HUES6 (cell line): Measurements from ENCODE around the gene EFCAB12.

Experiments used
- H3K27ac ChIP-seq: 2 replicates; pipeline ENCODE4 v1.7.0; 2013; ENCODE audit warnings: low read depth, mild to moderate bottlenecking, low read length, inconsistent platforms
- H3K27me3 ChIP-seq: 2 replicates; pipeline ENCODE4 v1.6.1; 2013; ENCODE audit warnings: low read length; ENCODE audit not compliant: control insufficient read depth, insufficient read depth
- H3K36me3 ChIP-seq: 2 replicates; pipeline ENCODE4 v1.6.1; 2013; ENCODE audit warnings: low read length; ENCODE audit not compliant: control insufficient read depth, insufficient read depth
- H3K4me1 ChIP-seq: 2 replicates; pipeline ENCODE4 v1.6.1; 2013; ENCODE audit warnings: low read length; ENCODE audit not compliant: control insufficient read depth, insufficient read depth
- H3K4me3 ChIP-seq: 2 replicates; pipeline ENCODE4 v1.5.1; 2013; ENCODE audit warnings: low read depth, low read length
- H3K9ac ChIP-seq: one replicate; pipeline ENCODE4 v1.6.1; 2013; ENCODE audit warnings: mild to moderate bottlenecking, low read length
- H3K9me3 ChIP-seq: 2 replicates; pipeline ENCODE4 v1.6.1; 2013; ENCODE audit warnings: low read depth, low read length; ENCODE audit not compliant: control insufficient read depth, insufficient read depth

EFCAB12 gene

DNA sequence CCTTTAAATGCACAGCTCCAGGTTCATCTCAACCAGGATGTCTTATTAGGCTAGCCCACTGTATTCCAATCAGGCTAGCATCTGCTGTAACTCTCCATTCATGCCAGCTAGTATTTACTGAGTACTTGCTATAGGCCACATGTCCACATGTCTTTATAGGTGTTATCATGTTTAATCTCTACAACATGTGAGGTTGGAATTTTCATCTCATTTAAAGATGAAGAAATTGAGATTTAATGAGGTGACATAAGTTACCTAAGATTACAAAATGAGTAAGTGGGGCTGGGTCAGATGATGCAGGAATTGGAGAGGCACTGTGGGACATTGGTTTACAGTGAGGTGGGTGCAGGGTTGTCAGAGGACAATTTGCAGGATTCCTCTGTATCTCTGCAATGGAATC, 14.5 kb upstream of the EFCAB12 start:
- H3K4me1 ChIP-seq = peaks cover 37% of the 10 kb centered on the region

DNA sequence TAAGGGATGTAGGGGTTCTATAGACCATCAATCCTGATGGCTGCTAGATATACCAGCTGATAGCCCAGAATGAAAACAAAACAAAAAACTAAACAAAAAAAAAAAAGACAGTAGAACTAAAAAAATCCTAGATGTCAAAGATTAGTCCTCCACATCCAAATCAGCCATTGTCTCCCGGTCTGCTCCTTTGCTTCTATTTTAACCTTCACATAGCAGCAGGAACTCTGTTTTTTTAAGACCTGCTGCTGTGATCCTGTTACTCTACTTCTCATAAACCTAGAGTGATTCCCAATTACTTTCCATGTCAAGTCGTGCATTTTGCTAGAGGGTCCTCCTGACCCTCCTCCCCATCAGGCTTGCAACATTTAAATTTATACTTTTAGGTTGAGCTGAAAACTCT, 14.1 kb upstream of the EFCAB12 start:
- Histone ChIP-seq H3K36me3 (peaks cover 6% of the 10 kb centered on the region), H3K9me3 (no peaks in the 10 kb centered on the region), H3K9ac (no peak overlapping the region), H3K4me3 (no peak overlapping the region), H3K4me1 (peaks cover 33% of the 10 kb centered on the region), H3K27me3 (no peaks in the 10 kb centered on the region), H3K27ac (no peak overlapping the region)

More for the DNA sequence above, 14.5 kb upstream of the EFCAB12 start:
- Histone ChIP-seq H3K27ac (no peak overlapping the region), H3K4me3 (no peak overlapping the region), H3K9ac (no peak overlapping the region), H3K9me3 (no peaks in the 10 kb centered on the region), H3K27me3 (no peaks in the 10 kb centered on the region), H3K36me3 (peaks cover 1% of the 10 kb centered on the region)

- Histone ChIP-seq H3K9ac (no peak overlapping the region), H3K9me3 (no peaks in the 10 kb centered on the region), H3K4me3 (no peak overlapping the region), H3K27me3 (no peaks in the 10 kb centered on the region), H3K4me1 (peaks cover 27% of the 10 kb centered on the region), H3K36me3 (peaks cover 13% of the 10 kb centered on the region), H3K27ac (no peak overlapping the region)
These were observed 13.3 kb upstream of the EFCAB12 start for GRCh38 chr3:129441782-129442181.

- H3K4me1 ChIP-seq = peaks cover 27% of the 10 kb centered on the region
- H3K36me3 ChIP-seq = peaks cover 19% of the 10 kb centered on the region
- peak overlapping the region; percentile 82 for H3K4me3 ChIP-seq
- H3K27ac ChIP-seq = no peak overlapping the region
- no peaks in the 10 kb centered on the region for H3K27me3 ChIP-seq
- H3K9ac ChIP-seq = peak overlapping the region; percentile 91
- no peaks in the 10 kb centered on the region for H3K9me3 ChIP-seq
These were observed 12.8 kb upstream of the EFCAB12 start for GRCh38 chr3:129441215-129441614.

GRCh38 chr3:129440618-129441190, 12.3 kb upstream of the EFCAB12 start:
- peaks cover 27% of the 10 kb centered on the region for H3K4me1 ChIP-seq
- H3K9ac ChIP-seq = peak overlapping the region; percentile 91
- H3K36me3 ChIP-seq = peaks cover 24% of the 10 kb centered on the region
- H3K4me3 ChIP-seq = peak overlapping the region; percentile 82
- no peaks in the 10 kb centered on the region for H3K9me3 ChIP-seq
- H3K27ac ChIP-seq = peak overlapping the region; percentile 16; the same call in 1 of the 2 replicates
- no peaks in the 10 kb centered on the region for H3K27me3 ChIP-seq

DNA sequence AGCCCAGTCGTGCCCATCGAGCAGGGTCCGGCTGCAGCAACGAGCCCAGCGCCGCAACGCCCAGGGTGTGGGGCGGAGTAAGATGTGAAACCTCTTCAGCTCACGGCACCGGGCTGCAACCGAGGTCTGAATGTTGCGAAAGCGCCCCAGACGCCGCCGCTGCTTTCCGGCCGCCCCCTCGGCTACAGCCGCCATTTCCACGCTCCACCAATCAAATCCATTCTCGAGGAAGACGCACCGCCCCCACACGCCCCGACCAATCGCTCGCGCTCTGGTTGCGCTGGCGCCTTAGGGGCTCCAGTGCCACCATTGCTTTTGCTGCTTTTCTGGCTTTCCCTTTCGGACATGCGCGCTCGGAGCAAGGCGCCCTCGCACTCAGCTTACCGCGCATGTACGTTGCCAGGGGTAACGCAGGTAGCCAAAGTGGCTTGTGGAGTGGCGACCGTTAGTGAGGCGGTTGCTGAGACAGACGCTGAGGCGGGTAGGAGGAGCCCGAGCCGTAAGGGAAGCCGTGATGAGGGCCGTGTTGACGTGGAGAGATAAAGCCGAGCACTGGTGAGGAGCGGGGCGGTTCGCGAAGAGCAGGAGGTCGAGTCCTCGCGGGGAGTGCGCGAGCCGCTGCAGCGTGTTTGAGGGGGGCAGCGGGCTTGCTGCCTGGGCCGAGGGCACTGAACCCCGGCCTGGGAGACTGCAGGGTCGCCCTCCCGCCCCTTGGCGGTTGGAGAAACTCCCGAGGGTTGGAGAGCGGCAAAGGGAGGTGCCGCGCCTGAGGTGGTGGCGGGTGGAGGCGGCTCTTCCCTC, 11.6 kb upstream of the EFCAB12 start, which contains the start of the genes IFT122 and MBD4:
IFT122 (plus strand) TSS at position 408 of the 801 bp plus-strand sequence; CDS start at position 515, 107 bp downstream.
MBD4 (minus strand) TSS at position 132 of the 801 bp plus-strand sequence; CDS start at position 17, 115 bp downstream.
- Histone ChIP-seq H3K9ac (peak within 1 kb of the TSS; percentile 91), H3K27ac (peak within 1 kb of the TSS; percentile 23; the same call in 1 of the 2 replicates), H3K4me3 (peak within 1 kb of the TSS; percentile 82), H3K36me3 (peaks cover 31% of the 10 kb centered on the region), H3K4me1 (peaks cover 27% of the 10 kb centered on the region), H3K27me3 (no peaks in the 10 kb centered on the region), H3K9me3 (no peaks in the 10 kb centered on the region)

DNA sequence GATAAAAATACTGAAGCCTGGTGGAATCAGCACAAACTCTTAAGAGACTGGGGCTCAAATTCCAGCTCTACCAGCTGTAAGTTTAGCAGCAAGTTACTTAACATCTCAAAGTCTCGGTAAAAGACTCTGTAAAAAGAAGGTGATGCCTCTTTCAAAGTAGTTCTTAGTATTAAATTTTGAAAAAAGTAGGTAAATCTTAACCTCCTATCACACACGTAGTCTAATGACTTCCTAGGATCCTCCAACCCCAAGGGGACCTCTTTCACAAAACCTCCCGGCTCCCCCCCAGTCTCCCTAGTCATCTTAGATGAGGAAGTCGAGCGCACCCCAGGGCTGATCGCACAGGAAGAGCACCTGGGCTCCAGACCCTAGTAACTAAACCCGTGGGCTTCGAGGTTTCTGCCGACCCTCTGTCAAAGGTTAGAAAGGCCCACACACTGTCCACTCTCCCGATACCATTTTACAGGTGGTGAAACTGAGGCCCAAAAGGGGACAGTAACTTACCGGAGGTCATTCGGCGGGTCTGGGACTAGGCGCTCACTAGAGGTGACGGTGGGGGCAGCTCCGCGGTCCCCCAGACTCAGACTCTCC, 10.9 kb upstream of the EFCAB12 start:
- Histone ChIP-seq H3K36me3 (peaks cover 36% of the 10 kb centered on the region), H3K27me3 (no peaks in the 10 kb centered on the region), H3K4me1 (peaks cover 27% of the 10 kb centered on the region), H3K9me3 (no peaks in the 10 kb centered on the region), H3K4me3 (peak overlapping the region; percentile 82), H3K27ac (peak overlapping the region; percentile 23; the same call in 1 of the 2 replicates), H3K9ac (peak overlapping the region; percentile 81)

DNA sequence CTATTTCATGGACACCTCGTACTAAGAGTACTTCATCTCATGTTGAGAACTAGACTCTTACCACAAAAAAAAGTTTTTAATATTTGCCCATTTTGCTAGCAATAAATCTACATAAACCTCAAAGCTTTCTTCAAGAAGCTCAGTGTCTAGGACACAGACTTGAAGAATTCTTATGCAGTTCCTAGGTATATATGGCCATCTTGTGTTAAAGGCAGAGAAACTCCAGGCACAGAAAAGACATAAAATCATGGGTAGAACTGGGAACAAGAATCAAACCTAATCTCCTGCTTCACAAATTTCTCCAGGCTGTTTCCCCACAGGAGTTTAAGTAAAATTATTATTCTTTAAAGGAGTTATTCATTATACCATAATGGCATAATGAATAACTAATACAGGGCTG, 6.9 kb upstream of the EFCAB12 start:
- H3K4me3 ChIP-seq = no peak overlapping the region
- peaks cover 68% of the 10 kb centered on the region for H3K36me3 ChIP-seq

GRCh38 chr3:129434140-129434539, 5.7 kb upstream of the EFCAB12 start:
- Histone ChIP-seq H3K36me3 (peaks cover 76% of the 10 kb centered on the region), H3K4me3 (no peak overlapping the region), H3K4me1 (peaks cover 16% of the 10 kb centered on the region; the same call in 1 of the 2 replicates), H3K9ac (no peak overlapping the region), H3K27ac (no peak overlapping the region), H3K27me3 (no peaks in the 10 kb centered on the region), H3K9me3 (no peaks in the 10 kb centered on the region)

More for the DNA sequence above, 6.9 kb upstream of the EFCAB12 start:
- Histone ChIP-seq H3K27me3 (no peaks in the 10 kb centered on the region), H3K4me1 (0 out of 2 replicates have a peak, but pooled peaks cover 7% of the 10 kb centered on the region), H3K9ac (no peak overlapping the region), H3K27ac (no peak overlapping the region), H3K9me3 (no peaks in the 10 kb centered on the region)

- H3K4me3 ChIP-seq = no peak overlapping the region
- H3K4me1 ChIP-seq = peaks cover 19% of the 10 kb centered on the region; the same call in 1 of the 2 replicates
- H3K27ac ChIP-seq = no peak overlapping the region
- H3K9me3 ChIP-seq = no peaks in the 10 kb centered on the region
- peaks cover 76% of the 10 kb centered on the region for H3K36me3 ChIP-seq
- H3K27me3 ChIP-seq = no peaks in the 10 kb centered on the region
- no peak overlapping the region for H3K9ac ChIP-seq
These were observed 5.1 kb upstream of the EFCAB12 start for GRCh38 chr3:129433565-129433964.
